Pancreas (tissue), 10 donors: ENCODE results near the gene TOM1. TPM values are rescaled to one million over a fixed set of nuclear protein-coding genes. Genes with fewer than 3 reads are reported as not detected.

Experiments
- ATAC-seq, 4 donors: fragments of 200-7000 bp; cut with Tn5 transposase; one replicate each; pipeline versions ENCODE4 v1.8.0 to v1.9.1; 2020; ENCODE audit warnings: mild to moderate bottlenecking in 4 of 4, moderate library complexity in 4 of 4
- DNase-seq, 6 donors: peaks; one replicate each; pipeline ENCODE4 v3.0.0-alpha.2; 2020
- FAIRE-seq: peaks from 2 replicates; lab custom pipeline; 2012; peaks lifted over from hg19 to GRCh38; lab: Jason Lieb, UNC
- H3K27ac ChIP-seq, 4 donors: fragments of 200-600 bp; sonication (generic); 1 replicate in 3 of 4; 2 replicates in 1 of 4; pipeline versions ENCODE4 v1.5.0 to v1.8.0; 2020
- H3K27me3 ChIP-seq, 4 donors: fragments of 200-600 bp; one replicate each; pipeline ENCODE4 v1.8.0; 2021
- H3K36me3 ChIP-seq, 3 donors: fragments of 200-600 bp; sonication (generic) in 1 of 3; one replicate each; pipeline versions ENCODE4 v1.5.0 to v1.8.0; 2020 to 2021
- H3K4me1 ChIP-seq, 3 donors: fragments of 200-600 bp; one replicate each; pipeline ENCODE4 v1.8.0; 2021
- H3K4me3 ChIP-seq, 4 donors: fragments of 200-600 bp; sonication (generic) in 2 of 4; one replicate each; pipeline versions ENCODE4 v1.5.0 to v1.8.0; 2020 to 2021
- H3K9me3 ChIP-seq, 4 donors: fragments of 200-600 bp; one replicate each; pipeline ENCODE4 v1.8.0; 2021
- CTCF ChIP-seq, 4 donors: fragments of 200-600 bp; sonication (generic) in 3 of 4; IDR thresholded peaks; one replicate each; pipeline versions ENCODE4 v1.5.0 to v1.8.0; 2021; ENCODE audit warnings: antibody characterized with exemption in 4 of 4
- WGBS, 2 donors: extraction: QIAGEN DNeasy Blood & Tissue Kit; methylation state at CpG; one replicate each; pipeline ENCODE4 v1.1.7; 2013; 5-methylcytosine and 5-hydroxymethylcytosine counted together
- intact Hi-C, 3 donors: fragments of 100-400 bp; cut with DNase I; formaldehyde crosslinking; loops; one replicate each; pipeline versions ENCODE4 v1.11.1 to v1.14.2; 2022
- polyA plus RNA-seq, 2 donors: library from polyadenylated mRNA; stranded (reverse); fragments of 200-250 nt; gene quantifications; one replicate each; pipeline ENCODE4 v1.2.3, GENCODE V29; 2013
- total RNA-seq, 6 donors: library from RNA; stranded (reverse); fragmentation: NEBNext Ultra II Directional in 4 of 6; extraction: Animal tissue kit (Norgen Biotek cat#: 25700) in 4 of 6; gene quantifications; one replicate each; pipeline versions ENCODE4 v1.2.1 to v1.2.4, GENCODE V29; 2021 to 2023
- donor health status: healthy with polysubstance abuse.
- donor health status: DM: no; HTN: no; CAD: no; lungs with moderate emphysema.
- donor health status: DM: no; HTN: no; CAD: no.
- donor health status: control.
- donor health status: control.
- donor health status: Bipolar disorder and iron deficiency.
- donor health status: DM: yes; HTN: yes; CAD: no.
- donor health status: DM: no; HTN: no; CAD: no.
- donor health status: DM: no; HTN: no; CAD: no.
- donor health status: DM: yes; HTN: yes; CAD: no.

Gene TOM1
- total and polyA plus RNA-seq, 8 donors = 18.4 to 33.7 (median 21.0) TPM

DNA sequence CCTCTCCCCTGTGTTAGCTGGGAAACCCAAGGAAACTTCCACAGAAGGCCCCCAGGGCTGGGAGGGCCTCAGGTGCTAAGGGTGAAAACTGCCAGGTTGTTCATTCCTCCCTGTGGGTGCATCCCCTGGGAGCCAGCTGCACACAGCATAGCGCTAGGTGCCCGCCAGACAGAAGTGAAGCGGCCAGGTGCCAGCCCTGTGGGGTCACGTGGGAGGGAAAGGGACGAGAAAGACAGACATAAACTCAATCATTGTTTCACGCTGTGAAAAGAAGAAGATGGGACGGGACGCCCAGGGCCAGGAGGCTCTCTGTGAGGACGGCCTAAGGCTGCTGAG lies 49.6 kb downstream of the TOM1 start:
- intact Hi-C loops = loop anchor here in 1 of 3 donors (5.0 kb wide), 1 partner anchor 233 kb away; no protein-coding TSS in a partner anchor
- peaks cover 0 to 12% (median 0%) of the 10 kb centered on the region in 3 donors for H3K36me3 ChIP-seq
- ATAC-seq = no peak

GRCh38 chr22:35349704-35350538 lies 50.2 kb downstream of the TOM1 start:
- Histone ChIP-seq H3K36me3 (peaks cover 0 to 12% (median 0%) of the 10 kb centered on the region in 3 donors), H3K9me3 (no peaks in the 10 kb centered on the region), H3K27ac (peak overlapping the region in 2 of 4 donors; percentile 44 to 50), H3K27me3 (no peaks in the 10 kb centered on the region), H3K4me1 (peaks cover 0 to 12% (median 8%) of the 10 kb centered on the region in 3 donors), H3K4me3 (peak overlapping the region in 1 of 4 donors; percentile 60)
- ATAC-seq = peak; percentile 2 to 10 (median 6)
- no peak for TF ChIP-seq CTCF (IDR thresholded peaks at IDR 0.05)
- DNase-seq = peak in 1 of 6 donors; percentile 55
- intact Hi-C loops = loop anchor here in 2 of 3 donors (5.0 to 10.0 kb wide), 2 partner anchors 232 to 235 kb away; no protein-coding TSS in a partner anchor
- no peak for FAIRE-seq
- 52 to 63% methylated on average over 15 to 17 of the region's 17 CpGs for WGBS, 2 donors

More for the DNA sequence above, 49.6 kb downstream of the TOM1 start:
- H3K4me3 ChIP-seq = no peak overlapping the region
- no peak for FAIRE-seq
- no peak for DNase-seq
- WGBS, 2 donors = 67 to 71% methylated on average over 9 of the region's 9 CpGs
- no peaks in the 10 kb centered on the region for H3K9me3 ChIP-seq
- peaks cover 0 to 12% (median 8%) of the 10 kb centered on the region in 3 donors for H3K4me1 ChIP-seq
- TF ChIP-seq CTCF (IDR thresholded peaks at IDR 0.05) = no peak
- no peak overlapping the region for H3K27ac ChIP-seq
- H3K27me3 ChIP-seq = no peaks in the 10 kb centered on the region

GRCh38 chr22:35350539-35351503 lies 51.1 kb downstream of the TOM1 start:
- no peaks in the 10 kb centered on the region for H3K9me3 ChIP-seq
- ATAC-seq (peak; percentile 91 to 94 (median 93)), DNase-seq (peak; percentile 88 to 95 (median 91)), FAIRE-seq (no peak)
- peaks cover 0 to 12% (median 8%) of the 10 kb centered on the region in 3 donors for H3K4me1 ChIP-seq
- peak overlapping the region in 2 of 4 donors; percentile 44 to 50 for H3K27ac ChIP-seq
- no peaks in the 10 kb centered on the region for H3K27me3 ChIP-seq
- H3K36me3 ChIP-seq = peaks cover 0 to 12% (median 0%) of the 10 kb centered on the region in 3 donors
- intact Hi-C loops = loop anchor here in 1 of 3 donors (10.0 kb wide), 1 partner anchor 234 kb away; no protein-coding TSS in a partner anchor
- H3K4me3 ChIP-seq = peak overlapping the region; percentile 10 to 60 (median 20)
- 3 to 4% methylated on average over 47 of the region's 47 CpGs for WGBS, 2 donors
- TF ChIP-seq CTCF (IDR thresholded peaks at IDR 0.05) = peak; percentile 85 to 92 (median 87)

DNA sequence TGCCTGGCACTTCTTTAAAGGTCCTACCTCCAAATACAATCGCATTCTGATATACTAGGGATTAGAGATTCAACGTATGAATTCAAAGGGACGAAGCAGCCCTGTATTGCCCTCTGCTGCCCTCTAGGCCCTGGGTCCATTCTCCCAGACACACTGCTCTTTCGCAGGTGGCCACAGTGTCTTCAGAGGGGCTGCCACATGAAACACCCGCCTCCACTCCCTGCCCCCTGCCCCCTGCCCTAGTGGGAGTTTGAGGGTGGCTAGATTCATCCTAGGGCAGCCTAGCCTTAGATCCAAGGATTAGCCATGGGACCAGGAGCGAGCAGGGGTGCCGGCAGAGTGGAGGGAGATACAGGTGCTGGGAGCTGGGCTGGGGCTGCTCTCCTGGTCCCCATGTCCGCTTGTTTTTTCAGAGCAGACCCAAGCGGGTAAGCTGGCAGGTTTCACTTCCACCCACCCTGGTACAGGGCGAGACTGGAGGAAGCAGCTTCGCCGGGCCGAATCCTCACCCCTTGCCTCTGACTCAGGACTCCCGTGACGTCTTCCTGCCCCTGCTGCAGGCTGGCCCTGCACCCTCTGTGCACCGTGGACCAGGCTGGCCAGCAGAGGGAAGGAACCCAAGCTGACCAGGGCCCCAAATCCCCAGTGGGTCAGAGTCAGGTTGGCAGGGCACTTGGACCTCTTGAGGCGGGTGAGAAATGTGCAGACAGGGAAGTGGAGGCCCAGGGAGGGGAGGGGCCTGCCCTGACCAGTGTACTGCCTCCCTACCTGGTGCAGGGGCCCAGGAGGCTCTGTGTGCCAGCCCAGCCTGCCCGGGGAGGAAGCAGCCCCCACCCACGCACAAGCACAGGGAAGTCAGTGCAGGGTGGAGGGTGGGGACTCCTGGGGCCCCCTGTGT lies 52.8 kb downstream of the TOM1 start:
- TF ChIP-seq CTCF (IDR thresholded peaks at IDR 0.05) = no peak
- H3K4me1 ChIP-seq = peaks cover 0 to 12% (median 8%) of the 10 kb centered on the region in 3 donors
- no peak for FAIRE-seq
- no peaks in the 10 kb centered on the region for H3K27me3 ChIP-seq
- 58 to 62% methylated on average over 19 of the region's 19 CpGs for WGBS, 2 donors
- peak overlapping the region in 2 of 4 donors; percentile 17 to 51 for H3K27ac ChIP-seq
- ATAC-seq = peak in 3 of 4 donors; percentile 16 to 26 (median 20)
- no peaks in the 10 kb centered on the region for H3K9me3 ChIP-seq
- intact Hi-C loops = loop anchor here in 1 of 3 donors (10.0 kb wide), 1 partner anchor 232 kb away; no protein-coding TSS in a partner anchor
- H3K36me3 ChIP-seq = peaks cover 0 to 9% (median 0%) of the 10 kb centered on the region in 3 donors
- H3K4me3 ChIP-seq = no peak overlapping the region
- peak in 1 of 6 donors; percentile 73 for DNase-seq
